A549 (cell line): ENCODE results near the gene ARHGAP4. TPM values are rescaled to one million over a fixed set of nuclear protein-coding genes. Genes with fewer than 3 reads are reported as not detected.

Source experiments
- ATAC-seq, 2 experiments: fragments of 200-7000 bp in 1 of 2; fragments of >200 bp in 1 of 2; cut with Nextera tagmentation in 1 of 2; cut with Tn5 transposase in 1 of 2; 3 replicates each; pipeline versions ENCODE4 v1.8.0 to v1.9.1; 2018 to 2020; ENCODE audit warnings: mild to moderate bottlenecking in 1 of 2, moderate library complexity in 1 of 2
- CTCF ChIA-PET: fragments of 300-600 bp; sonication (Branson Sonifier 250); formaldehyde crosslinking; extraction: SDS; loops from one replicate; lab custom pipeline; 2021; ENCODE audit warnings: antibody characterized with exemption, inconsistent platforms; lab: Yijun Ruan, JAX
- POLR2A ChIA-PET: fragments of 350-600 bp; formaldehyde crosslinking; extraction: SDS; loops from one replicate; lab custom pipeline; 2021; ENCODE audit warnings: antibody characterized with exemption, inconsistent platforms; lab: Yijun Ruan, JAX
- DNase-seq, 2 experiments: peaks; one replicate each; pipeline versions ENCODE4 v3.0.0 to v3.0.0-alpha.2; 2011 to 2016; ENCODE audit warnings: low read depth in 1 of 2, low spot score in 1 of 2
- FAIRE-seq: peaks from 2 replicates; lab custom pipeline; 2011; peaks lifted over from hg19 to GRCh38; lab: Jason Lieb, UNC
- H3K27ac ChIP-seq, 2 experiments: fragments of >200 bp; sonication (Bioruptor Twin); formaldehyde crosslinking; 3 replicates each; pipeline ENCODE4 v1.5.1; 2016 to 2017
- H3K4me1 ChIP-seq: fragments of >200 bp; sonication (Bioruptor Twin); formaldehyde crosslinking; 3 replicates; pipeline ENCODE4 v1.6.1; 2016
- H3K4me2 ChIP-seq: fragments of >200 bp; sonication (Bioruptor Twin); formaldehyde crosslinking; 3 replicates; pipeline ENCODE4 v1.6.1; 2016
- H3K4me3 ChIP-seq: fragments of >200 bp; sonication (Bioruptor Twin); formaldehyde crosslinking; 3 replicates; pipeline ENCODE4 v1.5.1; 2016
- H3K9me3 ChIP-seq: fragments of >200 bp; sonication (Bioruptor Twin); formaldehyde crosslinking; 3 replicates; pipeline ENCODE4 v1.6.1; 2016
- CBX2 ChIP-seq: fragments of 200-600 bp; sonication (generic); IDR thresholded peaks from 2 replicates; pipeline ENCODE4 v1.6.1; 2016; ENCODE audit warnings: low read depth, mild to moderate bottlenecking, borderline replicate concordance
- CHD4 ChIP-seq: fragments of 200-600 bp; sonication (generic); IDR thresholded peaks from 2 replicates; pipeline ENCODE4 v1.6.1; 2016; ENCODE audit warnings: antibody characterized with exemption, mild to moderate bottlenecking, borderline replicate concordance
- EHMT2 ChIP-seq: fragments of 200-600 bp; sonication (generic); IDR thresholded peaks from 2 replicates; pipeline ENCODE4 v1.6.1; 2016; ENCODE audit warnings: antibody characterized with exemption, low read depth, mild to moderate bottlenecking, moderate library complexity
- FOSL2 ChIP-seq, 2 experiments: fragments of 450-650 bp in 1 of 2; fragments of >200 bp in 1 of 2; sonication (Bioruptor Twin) in 1 of 2; formaldehyde crosslinking; IDR thresholded peaks; 2 replicates each; pipeline versions ENCODE4 v1.5.0 to v1.6.1; 2016 to 2020; ENCODE audit warnings: mild to moderate bottlenecking in 1 of 2, moderate library complexity in 1 of 2
- FOXS1 ChIP-seq: fragments of 250-450 bp; sonication (Bioruptor Pico); IDR thresholded peaks from 2 replicates; pipeline ENCODE4 v1.5.0; 2020; ENCODE audit warnings: mild to moderate bottlenecking, moderate library complexity
- GATA3 ChIP-seq: IDR thresholded peaks from 2 replicates; pipeline ENCODE4 v1.6.1; 2012; ENCODE audit warnings: borderline replicate concordance
- HOXB13 ChIP-seq: fragments of 250-450 bp; sonication (Bioruptor Pico); IDR thresholded peaks from 2 replicates; pipeline ENCODE4 v1.5.0; 2020; ENCODE audit warnings: low read depth, mild to moderate bottlenecking, moderate library complexity
- HOXB5 ChIP-seq: fragments of 250-450 bp; sonication (Bioruptor Pico); IDR thresholded peaks from 2 replicates; pipeline ENCODE4 v1.5.0; 2020; ENCODE audit warnings: mild to moderate bottlenecking, moderate library complexity
- KDM1A ChIP-seq: fragments of 200-600 bp; sonication (generic); IDR thresholded peaks from 2 replicates; pipeline ENCODE4 v1.6.1; 2016; ENCODE audit warnings: low read depth, mild to moderate bottlenecking
- MYC ChIP-seq: IDR thresholded peaks from 2 replicates; pipeline ENCODE4 v1.6.1; 2012; ENCODE audit warnings: mild to moderate bottlenecking, inconsistent platforms, low read length, improper control_type of control experiment, borderline replicate concordance
- NFE2L2 ChIP-seq: fragments of 150-350 bp; conservative IDR thresholded peaks from 2 replicates; pipeline ENCODE4 v1.6.1; 2014; ENCODE audit warnings: low read length
- NR3C1 ChIP-seq: fragments of >200 bp; sonication (Bioruptor Twin); formaldehyde crosslinking; IDR thresholded peaks from 3 replicates; pipeline ENCODE4 v1.6.1; 2017
- POLR2AphosphoS2 ChIP-seq: conservative IDR thresholded peaks from 2 replicates; pipeline ENCODE4 v1.6.1; 2012; ENCODE audit warnings: low read length, improper control_type of control experiment, inconsistent platforms
- RAD21 ChIP-seq, 2 experiments: fragments of >200 bp in 1 of 2; sonication (Bioruptor Twin) in 1 of 2; formaldehyde crosslinking in 1 of 2; IDR thresholded peaks in 1 of 2; conservative IDR thresholded peaks in 1 of 2; 2 replicates in 1 of 2; 3 replicates in 1 of 2; pipeline ENCODE4 v1.6.1; 2012 to 2018; ENCODE audit warnings: inconsistent platforms in 1 of 2
- RFX5 ChIP-seq: fragments of 450-650 bp; IDR thresholded peaks from 2 replicates; pipeline ENCODE4 v1.7.1; 2014; ENCODE audit warnings: antibody characterized with exemption, mild to moderate bottlenecking, moderate library complexity
- TFCP2L1 ChIP-seq: fragments of 250-450 bp; sonication (Bioruptor Pico); IDR thresholded peaks from 2 replicates; pipeline ENCODE4 v1.5.0; 2021; ENCODE audit warnings: mild to moderate bottlenecking
- ZFP36 ChIP-seq: fragments of 450-650 bp; IDR thresholded peaks from 2 replicates; pipeline ENCODE4 v1.6.1; 2014; ENCODE audit warnings: borderline replicate concordance; ENCODE audit not compliant: partially characterized antibody
- WGBS: methylation state at CpG from one replicate; pipeline ENCODE4 v1.1.6; 2017; ENCODE audit errors: missing lambda C conversion rate; 5-methylcytosine and 5-hydroxymethylcytosine counted together
- polyA plus RNA-seq, 4 experiments: library from polyadenylated mRNA; depleted of rRNA in 3 of 4; stranded (reverse); fragments of >200 nt; fragmentation: RNase III in 1 of 4; extraction: RNeasy Plus Mini Kit Qiagen cat#74134 plus additional on column Dnase treatment in 1 of 4; gene quantifications; 2 replicates in 3 of 4; 3 replicates in 1 of 4; pipeline ENCODE4 v1.2.3, GENCODE V29; 2011 to 2017
- TF ChIP-seq, protein P1 (sequence below): IDR thresholded peaks from 2 replicates; pipeline ENCODE4 v1.6.1; 2012
- TF ChIP-seq, protein P2 (sequence below): IDR thresholded peaks from 2 replicates; pipeline ENCODE4 v1.6.1; 2012; ENCODE audit warnings: low read depth, borderline replicate concordance
- TF ChIP-seq, protein P3 (sequence below): fragments of >200 bp; sonication (Bioruptor Twin); formaldehyde crosslinking; IDR thresholded peaks from 3 replicates; pipeline ENCODE4 v1.6.1; 2016
- TF ChIP-seq, protein P4 (sequence below): fragments of 200-600 bp; sonication (generic); IDR thresholded peaks from 2 replicates; pipeline ENCODE4 v1.6.1; 2016; ENCODE audit warnings: antibody characterized with exemption, mild to moderate bottlenecking, moderate library complexity

Gene ARHGAP4
- polyA plus RNA-seq, 2 of the 4 experiments (the other 2 are of a cell fraction), result 0.78 to 0.98 TPM

DNA sequence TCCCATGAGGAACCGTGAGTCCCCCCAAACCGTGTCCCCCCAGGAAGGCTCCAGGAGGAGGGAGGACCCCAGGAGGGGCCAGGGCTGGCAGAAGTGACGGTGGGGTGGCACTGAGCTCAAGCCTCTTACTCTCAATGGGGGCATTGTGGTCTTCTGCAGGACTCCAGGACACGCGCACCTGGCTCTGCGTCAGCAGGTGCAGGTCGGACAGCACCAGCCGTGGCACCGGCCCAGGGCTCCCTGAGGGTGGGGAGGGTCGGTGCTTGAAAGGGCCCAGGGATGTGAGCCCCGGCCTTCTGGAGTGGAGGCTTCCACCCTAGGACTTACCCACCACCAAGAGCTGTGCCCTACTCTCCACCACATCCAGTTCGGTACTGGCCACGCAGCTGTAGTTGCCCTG is 58.4 kb downstream of the ARHGAP4 start:
- no peak for ATAC-seq
- H3K4me2 ChIP-seq, result no peak overlapping the region
- POLR2A ChIA-PET, result no interaction called here
- no peak for FAIRE-seq
- H3K27ac ChIP-seq, result no peak overlapping the region
- H3K9me3 ChIP-seq, result no peaks in the 10 kb centered on the region
- WGBS, result 46% methylated on average over 5 of the region's 13 CpGs
- no peak for TF ChIP-seq POLR2AphosphoS2
- H3K4me3 ChIP-seq, result no peak overlapping the region
- no peak for DNase-seq
- H3K4me1 ChIP-seq, result no peaks in the 10 kb centered on the region
- CTCF ChIA-PET, result interaction anchor here (1.0 kb wide), 1 partner anchor 31 kb away, joined by 3 read pairs; no protein-coding TSS in a partner anchor

DNA sequence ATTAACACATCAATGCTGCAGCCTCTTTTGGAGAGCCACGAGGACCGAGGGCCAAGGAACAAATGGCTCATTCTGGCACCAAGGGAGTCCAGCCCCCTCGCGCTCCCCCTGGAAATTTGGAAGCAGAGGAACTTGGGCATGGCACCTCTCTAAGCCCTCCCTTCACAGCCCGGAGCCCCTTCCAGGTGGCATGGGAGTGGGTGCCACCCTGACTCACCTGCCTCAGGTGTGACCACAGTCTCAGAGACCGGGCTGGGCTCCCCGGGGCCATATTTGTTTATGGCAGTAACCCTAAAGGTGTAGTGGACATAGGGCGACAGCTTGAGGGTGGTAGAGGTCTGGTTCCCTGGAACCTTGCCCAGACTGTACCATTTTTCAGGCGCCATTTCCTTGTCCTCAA is 58.9 kb downstream of the ARHGAP4 start:
- POLR2A ChIA-PET, result no interaction called here
- no peak overlapping the region for H3K4me3 ChIP-seq
- TF ChIP-seq RAD21 (conservative IDR thresholded peaks at IDR 0.05 in 1 of 2, IDR thresholded peaks at IDR 0.05 in 1 of 2) (no peak), NR3C1 (no peak), CBX2 (no peak), NFE2L2 (no peak)
- TF ChIP-seq, protein P1, sequence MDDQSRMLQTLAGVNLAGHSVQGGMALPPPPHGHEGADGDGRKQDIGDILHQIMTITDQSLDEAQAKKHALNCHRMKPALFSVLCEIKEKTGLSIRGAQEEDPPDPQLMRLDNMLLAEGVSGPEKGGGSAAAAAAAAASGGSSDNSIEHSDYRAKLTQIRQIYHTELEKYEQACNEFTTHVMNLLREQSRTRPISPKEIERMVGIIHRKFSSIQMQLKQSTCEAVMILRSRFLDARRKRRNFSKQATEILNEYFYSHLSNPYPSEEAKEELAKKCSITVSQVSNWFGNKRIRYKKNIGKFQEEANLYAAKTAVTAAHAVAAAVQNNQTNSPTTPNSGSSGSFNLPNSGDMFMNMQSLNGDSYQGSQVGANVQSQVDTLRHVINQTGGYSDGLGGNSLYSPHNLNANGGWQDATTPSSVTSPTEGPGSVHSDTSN, result no peak
- TF ChIP-seq, protein P2, sequence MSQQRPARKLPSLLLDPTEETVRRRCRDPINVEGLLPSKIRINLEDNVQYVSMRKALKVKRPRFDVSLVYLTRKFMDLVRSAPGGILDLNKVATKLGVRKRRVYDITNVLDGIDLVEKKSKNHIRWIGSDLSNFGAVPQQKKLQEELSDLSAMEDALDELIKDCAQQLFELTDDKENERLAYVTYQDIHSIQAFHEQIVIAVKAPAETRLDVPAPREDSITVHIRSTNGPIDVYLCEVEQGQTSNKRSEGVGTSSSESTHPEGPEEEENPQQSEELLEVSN, result no peak
- TF ChIP-seq, protein P3, sequence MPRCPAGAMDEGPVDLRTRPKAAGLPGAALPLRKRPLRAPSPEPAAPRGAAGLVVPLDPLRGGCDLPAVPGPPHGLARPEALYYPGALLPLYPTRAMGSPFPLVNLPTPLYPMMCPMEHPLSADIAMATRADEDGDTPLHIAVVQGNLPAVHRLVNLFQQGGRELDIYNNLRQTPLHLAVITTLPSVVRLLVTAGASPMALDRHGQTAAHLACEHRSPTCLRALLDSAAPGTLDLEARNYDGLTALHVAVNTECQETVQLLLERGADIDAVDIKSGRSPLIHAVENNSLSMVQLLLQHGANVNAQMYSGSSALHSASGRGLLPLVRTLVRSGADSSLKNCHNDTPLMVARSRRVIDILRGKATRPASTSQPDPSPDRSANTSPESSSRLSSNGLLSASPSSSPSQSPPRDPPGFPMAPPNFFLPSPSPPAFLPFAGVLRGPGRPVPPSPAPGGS, result no peak
- TF ChIP-seq, protein P4, sequence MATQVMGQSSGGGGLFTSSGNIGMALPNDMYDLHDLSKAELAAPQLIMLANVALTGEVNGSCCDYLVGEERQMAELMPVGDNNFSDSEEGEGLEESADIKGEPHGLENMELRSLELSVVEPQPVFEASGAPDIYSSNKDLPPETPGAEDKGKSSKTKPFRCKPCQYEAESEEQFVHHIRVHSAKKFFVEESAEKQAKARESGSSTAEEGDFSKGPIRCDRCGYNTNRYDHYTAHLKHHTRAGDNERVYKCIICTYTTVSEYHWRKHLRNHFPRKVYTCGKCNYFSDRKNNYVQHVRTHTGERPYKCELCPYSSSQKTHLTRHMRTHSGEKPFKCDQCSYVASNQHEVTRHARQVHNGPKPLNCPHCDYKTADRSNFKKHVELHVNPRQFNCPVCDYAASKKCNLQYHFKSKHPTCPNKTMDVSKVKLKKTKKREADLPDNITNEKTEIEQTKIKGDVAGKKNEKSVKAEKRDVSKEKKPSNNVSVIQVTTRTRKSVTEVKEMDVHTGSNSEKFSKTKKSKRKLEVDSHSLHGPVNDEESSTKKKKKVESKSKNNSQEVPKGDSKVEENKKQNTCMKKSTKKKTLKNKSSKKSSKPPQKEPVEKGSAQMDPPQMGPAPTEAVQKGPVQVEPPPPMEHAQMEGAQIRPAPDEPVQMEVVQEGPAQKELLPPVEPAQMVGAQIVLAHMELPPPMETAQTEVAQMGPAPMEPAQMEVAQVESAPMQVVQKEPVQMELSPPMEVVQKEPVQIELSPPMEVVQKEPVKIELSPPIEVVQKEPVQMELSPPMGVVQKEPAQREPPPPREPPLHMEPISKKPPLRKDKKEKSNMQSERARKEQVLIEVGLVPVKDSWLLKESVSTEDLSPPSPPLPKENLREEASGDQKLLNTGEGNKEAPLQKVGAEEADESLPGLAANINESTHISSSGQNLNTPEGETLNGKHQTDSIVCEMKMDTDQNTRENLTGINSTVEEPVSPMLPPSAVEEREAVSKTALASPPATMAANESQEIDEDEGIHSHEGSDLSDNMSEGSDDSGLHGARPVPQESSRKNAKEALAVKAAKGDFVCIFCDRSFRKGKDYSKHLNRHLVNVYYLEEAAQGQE, result no peak
- ATAC-seq (no peak), FAIRE-seq (no peak), DNase-seq (no peak)
- CTCF ChIA-PET, result interaction anchor here (1.0 kb wide), 1 partner anchor 31 kb away, joined by 3 read pairs; no protein-coding TSS in a partner anchor
- H3K9me3 ChIP-seq, result no peaks in the 10 kb centered on the region
- no peak overlapping the region for H3K27ac ChIP-seq
- H3K4me2 ChIP-seq, result no peak overlapping the region
- 41% methylated on average over 4 of the region's 9 CpGs for WGBS
- no peaks in the 10 kb centered on the region for H3K4me1 ChIP-seq

DNA sequence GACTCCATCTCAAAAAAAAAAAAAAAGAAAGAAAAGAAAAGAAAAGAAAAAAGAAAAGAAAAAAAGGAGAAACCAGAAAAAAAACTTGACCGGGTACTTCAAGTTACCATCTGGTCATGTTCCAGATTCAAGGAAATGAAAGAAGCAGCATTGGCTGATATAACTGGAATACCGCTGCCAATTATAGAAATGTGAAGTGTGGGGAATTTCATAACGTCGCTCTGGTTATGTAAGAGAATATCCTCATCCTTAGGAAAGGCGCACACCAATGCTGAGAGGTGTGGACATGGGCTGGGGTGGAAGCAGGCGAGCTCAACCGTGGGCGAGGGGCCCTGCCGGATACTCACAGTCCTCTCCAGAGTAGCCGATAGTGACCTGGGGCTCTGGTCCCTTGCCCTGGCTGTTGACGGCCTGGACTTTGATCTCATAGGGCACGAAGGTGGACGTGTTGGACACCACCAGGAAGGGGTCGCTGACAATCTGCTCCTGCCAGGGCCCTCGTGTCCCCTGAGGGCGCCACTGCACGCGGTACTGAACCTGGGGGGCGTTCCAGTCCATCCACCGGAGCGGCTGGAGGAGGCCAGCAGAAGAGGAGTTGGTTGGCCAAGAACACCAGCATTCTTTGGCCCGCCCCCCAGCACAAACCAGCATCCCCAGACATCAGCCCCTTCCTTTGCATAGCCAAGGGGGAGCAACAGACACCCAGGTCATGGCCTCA is 59.6 kb downstream of the ARHGAP4 start:
- no peak for DNase-seq
- Histone ChIP-seq H3K27ac (no peak overlapping the region), H3K4me1 (no peaks in the 10 kb centered on the region), H3K4me3 (no peak overlapping the region), H3K4me2 (no peak overlapping the region), H3K9me3 (no peaks in the 10 kb centered on the region)
- no peak for FAIRE-seq
- CTCF ChIA-PET, result interaction anchor here (1.0 kb wide), 1 partner anchor 30 kb away, joined by 3 read pairs; no protein-coding TSS in a partner anchor
- POLR2A ChIA-PET, result no interaction called here
- WGBS, result 62% methylated on average over 18 of the region's 22 CpGs
- ATAC-seq, result no peak
- TF ChIP-seq CHD4 (no peak), KDM1A (no peak), HOXB5 (CRISPR knock-in tag) (no peak), EHMT2 (no peak), MYC (no peak), RFX5 (no peak), ZFP36 (no peak), FOXS1 (no peak), TFCP2L1 (no peak), HOXB13 (no peak), FOSL2 (IDR thresholded peaks at IDR 0.05) (no peak), FOSL2 (CRISPR knock-in tag; IDR thresholded peaks at IDR 0.05) (no peak), GATA3 (no peak)
- TF ChIP-seq, protein P4, result no peak
